ENCODE measurements around the gene INF2.

INF2 gene

DNA sequence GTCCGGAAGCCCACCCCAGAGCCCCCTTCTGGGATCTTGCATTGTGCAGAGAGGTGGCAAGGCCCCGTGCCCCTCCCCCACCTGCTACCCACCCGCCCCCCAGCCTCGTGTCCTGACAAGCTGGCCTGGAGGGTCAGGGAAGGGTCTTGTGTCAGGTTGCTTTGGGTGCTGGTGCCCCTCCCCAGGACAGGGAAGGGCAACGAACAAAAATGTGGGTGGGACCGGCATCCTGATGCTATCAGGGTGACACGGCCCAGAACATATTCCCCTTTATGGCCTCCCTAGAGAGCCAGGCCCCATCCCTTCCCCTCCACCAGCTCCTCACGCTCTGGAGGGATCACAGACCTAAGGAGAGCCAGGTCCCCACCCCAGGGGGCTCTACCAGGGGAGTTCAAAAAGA lies 46.1 kb upstream of the INF2 start:
- no peak overlapping the region for H3K23ac ChIP-seq (ENCODE audit: low read length)
- no peaks in the 10 kb centered on the region for H3K36me3 ChIP-seq (ENCODE audit: control insufficient read depth, insufficient read depth, low read length)
- H4K8ac ChIP-seq (ENCODE audit: low read depth, low read length) = peak overlapping the region; percentile 14
- H3K4me2 ChIP-seq (ENCODE audit: low read length) = no peak overlapping the region
- no peaks in the 10 kb centered on the region for H3K79me2 ChIP-seq (ENCODE audit: control insufficient read depth, insufficient read depth, low read length)
- no peak overlapping the region for H4K5ac ChIP-seq (ENCODE audit: low read length)
- H2AK5ac ChIP-seq (ENCODE audit: low read length) = no peak overlapping the region
- no peaks in the 10 kb centered on the region for H3K79me1 ChIP-seq (ENCODE audit: low read length)
- H2BK5ac ChIP-seq (ENCODE audit: low read length) = peak overlapping the region; percentile 87
- no peaks in the 10 kb centered on the region for H3K27me3 ChIP-seq (ENCODE audit: insufficient read depth, low read length, poor library complexity)
- WGBS (ENCODE audit: extremely low coverage, insufficient coverage, low lambda C conversion rate) = no CpG with 5 or more reads among the region's 8 CpGs
- peak overlapping the region; percentile 93 for H3K27ac ChIP-seq (ENCODE audit: low read depth, low read length)
- no peak for DNase-seq
- H3K4ac ChIP-seq (ENCODE audit: low read depth, low read length) = no peak overlapping the region
- H3K4me1 ChIP-seq (ENCODE audit: control insufficient read depth, low read depth, low read length) = peaks cover 9% of the 10 kb centered on the region
- no peak overlapping the region for H2BK15ac ChIP-seq (replicated peaks; ENCODE audit: low read depth)
- H3K18ac ChIP-seq (ENCODE audit: low read length) = no peak overlapping the region
- H3K4me3 ChIP-seq (ENCODE audit: low read length) = no peak overlapping the region
- peak overlapping the region; percentile 47 for H3K56ac ChIP-seq (ENCODE audit: low read length)
- peak overlapping the region; percentile 16 for H2BK120ac ChIP-seq (ENCODE audit: low read depth, low read length)
- no peak overlapping the region for H3K9ac ChIP-seq (ENCODE audit: low read length)

DNA sequence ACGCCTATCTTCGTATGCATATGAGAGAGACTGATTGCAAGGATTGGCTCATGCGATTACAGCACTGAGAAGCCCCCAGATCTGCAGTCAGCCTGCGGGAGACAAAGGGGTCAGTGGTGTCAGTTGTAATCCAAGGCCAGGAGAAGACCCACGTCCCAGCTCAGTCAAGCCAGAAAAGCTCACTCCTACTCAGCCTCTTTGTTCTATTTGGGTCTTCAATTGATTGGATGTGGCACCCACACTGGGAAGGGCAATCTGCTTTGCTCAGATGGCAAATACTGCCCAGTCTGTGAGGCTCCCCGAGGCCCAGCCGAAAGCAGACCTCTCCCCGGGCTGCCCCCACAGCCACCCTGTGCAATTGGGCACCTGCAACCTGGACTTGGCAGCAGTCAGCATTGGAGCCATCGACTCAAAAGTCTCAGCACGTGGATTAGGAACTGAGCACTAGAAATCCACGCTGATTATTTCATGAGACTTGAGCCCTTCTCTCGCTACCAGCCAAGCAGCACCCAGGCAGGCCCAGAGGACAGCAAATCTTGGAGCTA lies 45.3 kb upstream of the INF2 start:
- no peak overlapping the region for H3K4me3 ChIP-seq (ENCODE audit: low read length)
- H2BK120ac ChIP-seq (ENCODE audit: low read depth, low read length) = no peak overlapping the region
- H3K79me1 ChIP-seq (ENCODE audit: low read length) = no peaks in the 10 kb centered on the region
- H3K9ac ChIP-seq (ENCODE audit: low read length) = peak overlapping the region; percentile 50
- no peak overlapping the region for H2BK15ac ChIP-seq (replicated peaks; ENCODE audit: low read depth)
- H2BK5ac ChIP-seq (ENCODE audit: low read length) = peak overlapping the region; percentile 87
- H4K8ac ChIP-seq (ENCODE audit: low read depth, low read length) = no peak overlapping the region
- peak overlapping the region; percentile 68 for H4K5ac ChIP-seq (ENCODE audit: low read length)
- no peak overlapping the region for H3K18ac ChIP-seq (ENCODE audit: low read length)
- no peak overlapping the region for H3K4me2 ChIP-seq (ENCODE audit: low read length)
- H3K4me1 ChIP-seq (ENCODE audit: control insufficient read depth, low read depth, low read length) = peaks cover 9% of the 10 kb centered on the region
- H3K27ac ChIP-seq (ENCODE audit: low read depth, low read length) = peak overlapping the region; percentile 93
- no peak overlapping the region for H3K23ac ChIP-seq (ENCODE audit: low read length)
- WGBS (ENCODE audit: extremely low coverage, insufficient coverage, low lambda C conversion rate) = no CpG with 5 or more reads among the region's 12 CpGs
- peak overlapping the region; percentile 85 for H3K56ac ChIP-seq (ENCODE audit: low read length)
- no peak overlapping the region for H3K4ac ChIP-seq (ENCODE audit: low read depth, low read length)
- peak overlapping the region; percentile 54 for H2AK5ac ChIP-seq (ENCODE audit: low read length)
- DNase-seq = peak; percentile 42
- H3K27me3 ChIP-seq (ENCODE audit: insufficient read depth, low read length, poor library complexity) = no peaks in the 10 kb centered on the region
- H3K36me3 ChIP-seq (ENCODE audit: control insufficient read depth, insufficient read depth, low read length) = no peaks in the 10 kb centered on the region
- no peaks in the 10 kb centered on the region for H3K79me2 ChIP-seq (ENCODE audit: control insufficient read depth, insufficient read depth, low read length)

DNA sequence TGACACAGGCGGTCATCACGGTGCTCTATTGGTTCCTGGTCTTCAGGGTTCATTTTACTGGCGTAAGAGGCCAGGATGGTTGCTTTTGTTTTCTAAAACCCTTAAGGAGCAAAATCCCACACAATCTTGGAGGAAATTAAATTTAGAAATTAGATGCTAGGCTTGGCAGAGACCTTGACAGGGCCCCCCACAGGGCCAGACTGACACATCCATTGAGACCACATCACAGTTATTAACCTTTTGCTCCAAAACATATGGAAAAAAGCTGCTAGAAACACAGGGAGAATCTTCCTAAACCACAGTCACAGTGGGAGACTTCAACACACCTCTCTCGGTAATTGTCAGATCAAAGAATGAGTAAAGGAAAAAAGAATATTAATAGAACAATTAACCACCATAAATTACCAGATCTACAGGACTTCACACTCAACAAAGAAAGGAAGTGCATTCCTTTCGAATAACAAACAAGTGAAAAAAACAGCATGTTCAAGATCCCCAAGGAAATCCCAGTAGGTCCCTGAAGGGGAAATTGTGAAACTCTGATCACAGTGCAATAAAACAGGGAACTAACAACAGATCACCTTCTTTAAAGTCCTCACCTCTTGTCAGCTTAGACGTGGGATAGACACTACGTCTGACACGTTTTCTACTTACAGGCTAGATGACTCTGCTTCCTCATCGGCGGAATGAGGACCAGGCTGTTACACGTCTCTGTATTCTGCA lies 44.6 kb upstream of the INF2 start:
- no peak overlapping the region for H4K8ac ChIP-seq (ENCODE audit: low read depth, low read length)
- no peaks in the 10 kb centered on the region for H3K27me3 ChIP-seq (ENCODE audit: insufficient read depth, low read length, poor library complexity)
- no peak overlapping the region for H2BK15ac ChIP-seq (replicated peaks; ENCODE audit: low read depth)
- H3K4me3 ChIP-seq (ENCODE audit: low read length) = no peak overlapping the region
- peaks cover 9% of the 10 kb centered on the region for H3K4me1 ChIP-seq (ENCODE audit: control insufficient read depth, low read depth, low read length)
- H3K79me2 ChIP-seq (ENCODE audit: control insufficient read depth, insufficient read depth, low read length) = no peaks in the 10 kb centered on the region
- H3K27ac ChIP-seq (ENCODE audit: low read depth, low read length) = peak overlapping the region; percentile 93
- no peak overlapping the region for H4K5ac ChIP-seq (ENCODE audit: low read length)
- H2AK5ac ChIP-seq (ENCODE audit: low read length) = peak overlapping the region; percentile 57
- no CpG with 5 or more reads among the region's 11 CpGs for WGBS (ENCODE audit: extremely low coverage, insufficient coverage, low lambda C conversion rate)
- no peaks in the 10 kb centered on the region for H3K36me3 ChIP-seq (ENCODE audit: control insufficient read depth, insufficient read depth, low read length)
- DNase-seq = peak; percentile 90
- H3K9ac ChIP-seq (ENCODE audit: low read length) = no peak overlapping the region
- no peak overlapping the region for H3K4me2 ChIP-seq (ENCODE audit: low read length)
- H2BK120ac ChIP-seq (ENCODE audit: low read depth, low read length) = no peak overlapping the region
- peak overlapping the region; percentile 66 for H3K56ac ChIP-seq (ENCODE audit: low read length)
- H3K18ac ChIP-seq (ENCODE audit: low read length) = peak overlapping the region; percentile 11
- H3K23ac ChIP-seq (ENCODE audit: low read length) = no peak overlapping the region
- no peak overlapping the region for H3K4ac ChIP-seq (ENCODE audit: low read depth, low read length)
- peak overlapping the region; percentile 98 for H2BK5ac ChIP-seq (ENCODE audit: low read length)
- no peaks in the 10 kb centered on the region for H3K79me1 ChIP-seq (ENCODE audit: low read length)

GRCh38 chr14:104647467-104648043 lies 41.9 kb upstream of the INF2 start:
- H2BK120ac ChIP-seq (ENCODE audit: low read depth, low read length) = no peak overlapping the region
- H3K27me3 ChIP-seq (ENCODE audit: insufficient read depth, low read length, poor library complexity) = no peaks in the 10 kb centered on the region
- H3K18ac ChIP-seq (ENCODE audit: low read length) = no peak overlapping the region
- no peak overlapping the region for H3K9ac ChIP-seq (ENCODE audit: low read length)
- no peaks in the 10 kb centered on the region for H3K79me2 ChIP-seq (ENCODE audit: control insufficient read depth, insufficient read depth, low read length)
- H2BK5ac ChIP-seq (ENCODE audit: low read length) = no peak overlapping the region
- no peak overlapping the region for H4K8ac ChIP-seq (ENCODE audit: low read depth, low read length)
- no peaks in the 10 kb centered on the region for H3K79me1 ChIP-seq (ENCODE audit: low read length)
- H3K27ac ChIP-seq (ENCODE audit: low read depth, low read length) = no peak overlapping the region
- H3K4me2 ChIP-seq (ENCODE audit: low read length) = no peak overlapping the region
- no peak overlapping the region for H3K56ac ChIP-seq (ENCODE audit: low read length)
- H4K5ac ChIP-seq (ENCODE audit: low read length) = no peak overlapping the region
- H2BK15ac ChIP-seq (replicated peaks; ENCODE audit: low read depth) = no peak overlapping the region
- no peak overlapping the region for H3K23ac ChIP-seq (ENCODE audit: low read length)
- H2AK5ac ChIP-seq (ENCODE audit: low read length) = no peak overlapping the region
- no peak overlapping the region for H3K4me3 ChIP-seq (ENCODE audit: low read length)
- H3K36me3 ChIP-seq (ENCODE audit: control insufficient read depth, insufficient read depth, low read length) = no peaks in the 10 kb centered on the region
- H3K4me1 ChIP-seq (ENCODE audit: control insufficient read depth, low read depth, low read length) = peaks cover 9% of the 10 kb centered on the region
- no CpG with 5 or more reads among the region's 6 CpGs for WGBS (ENCODE audit: extremely low coverage, insufficient coverage, low lambda C conversion rate)
- H3K4ac ChIP-seq (ENCODE audit: low read depth, low read length) = no peak overlapping the region
- DNase-seq = no peak

DNA sequence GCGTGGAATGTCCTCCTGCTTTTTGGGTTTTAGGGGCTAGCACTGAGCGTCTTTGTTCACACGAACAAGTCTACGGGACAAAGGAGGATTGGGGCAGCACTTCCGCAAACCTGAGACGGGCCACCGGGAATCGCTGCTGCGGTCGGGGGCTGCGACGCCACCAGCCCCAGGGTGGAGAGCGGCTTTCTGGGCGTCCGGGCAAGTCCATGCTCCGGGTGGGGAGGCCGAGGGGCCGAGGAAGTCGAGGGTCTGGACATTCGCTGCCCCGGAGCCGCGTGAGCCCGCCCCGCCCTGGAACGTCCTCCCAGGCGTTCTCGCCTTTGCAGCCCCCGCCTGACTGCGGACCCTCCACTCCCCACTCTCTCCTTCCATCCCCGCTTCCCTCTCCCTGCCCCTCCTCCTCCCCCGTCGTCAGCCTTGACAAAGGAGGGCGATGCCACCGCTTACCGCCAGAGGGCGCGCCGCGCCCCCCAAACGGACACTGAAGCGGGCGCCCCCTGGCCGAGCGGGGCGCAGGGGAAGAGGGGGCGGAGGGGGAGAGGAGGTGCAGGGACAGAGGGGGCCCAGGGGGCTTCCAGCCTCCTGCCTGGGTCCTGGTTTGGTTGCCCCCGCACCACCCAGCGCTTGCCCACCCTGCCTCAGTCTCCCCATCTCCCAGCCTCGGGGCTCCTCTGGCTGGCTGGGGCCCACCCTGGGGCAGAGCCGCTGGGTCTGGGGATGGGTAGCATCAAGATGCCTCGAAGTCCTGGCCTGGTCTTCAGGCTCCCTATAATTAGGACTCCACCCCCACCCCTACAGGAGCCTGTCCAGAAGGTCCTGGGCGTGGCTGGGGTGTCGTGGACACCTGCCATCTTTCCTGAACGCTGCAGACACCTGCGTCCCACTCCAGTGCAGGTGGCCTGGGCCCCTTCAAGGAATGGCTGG lies 39.1 kb upstream of the INF2 start:
- Histone ChIP-seq H3K4me1 (ENCODE audit: control insufficient read depth, low read depth, low read length) (no peaks in the 10 kb centered on the region), H3K4ac (ENCODE audit: low read depth, low read length) (peak overlapping the region; percentile 29), H3K79me2 (ENCODE audit: control insufficient read depth, insufficient read depth, low read length) (no peaks in the 10 kb centered on the region), H3K4me3 (ENCODE audit: low read length) (peak overlapping the region; percentile 55), H4K5ac (ENCODE audit: low read length) (no peak overlapping the region), H3K18ac (ENCODE audit: low read length) (peak overlapping the region; percentile 28), H3K27me3 (ENCODE audit: insufficient read depth, low read length, poor library complexity) (no peaks in the 10 kb centered on the region), H3K27ac (ENCODE audit: low read depth, low read length) (no peak overlapping the region), H2BK120ac (ENCODE audit: low read depth, low read length) (peak overlapping the region; percentile 63), H4K8ac (ENCODE audit: low read depth, low read length) (peak overlapping the region; percentile 43), H2BK5ac (ENCODE audit: low read length) (peak overlapping the region; percentile 46), H3K9ac (ENCODE audit: low read length) (peak overlapping the region; percentile 80), H3K79me1 (ENCODE audit: low read length) (no peaks in the 10 kb centered on the region), H2AK5ac (ENCODE audit: low read length) (no peak overlapping the region), H3K4me2 (ENCODE audit: low read length) (peak overlapping the region; percentile 96), H3K36me3 (ENCODE audit: control insufficient read depth, insufficient read depth, low read length) (no peaks in the 10 kb centered on the region), H3K23ac (ENCODE audit: low read length) (peak overlapping the region; percentile 48), H3K56ac (ENCODE audit: low read length) (peak overlapping the region; percentile 94), H2BK15ac (replicated peaks; ENCODE audit: low read depth) (no peak overlapping the region)
- DNase-seq = peak; percentile 84
- no CpG with 5 or more reads among the region's 56 CpGs for WGBS (ENCODE audit: extremely low coverage, insufficient coverage, low lambda C conversion rate)

All from mesendoderm (in vitro differentiated cells).